ENCODE measurements around the gene LCMT1. TPM values are rescaled to one million over a fixed set of nuclear protein-coding genes. Genes with fewer than 3 reads are reported as not detected.
A peak's percentile ranks its signal among the peaks of the same experiment; 100 is the strongest.

LCMT1 gene
- total and polyA plus RNA-seq, 9 of the 15 experiments (the other 6 are each of a cell fraction or from before 2014, with no cell fraction given): 20.0 to 42.8 (median 32.3) TPM

DNA sequence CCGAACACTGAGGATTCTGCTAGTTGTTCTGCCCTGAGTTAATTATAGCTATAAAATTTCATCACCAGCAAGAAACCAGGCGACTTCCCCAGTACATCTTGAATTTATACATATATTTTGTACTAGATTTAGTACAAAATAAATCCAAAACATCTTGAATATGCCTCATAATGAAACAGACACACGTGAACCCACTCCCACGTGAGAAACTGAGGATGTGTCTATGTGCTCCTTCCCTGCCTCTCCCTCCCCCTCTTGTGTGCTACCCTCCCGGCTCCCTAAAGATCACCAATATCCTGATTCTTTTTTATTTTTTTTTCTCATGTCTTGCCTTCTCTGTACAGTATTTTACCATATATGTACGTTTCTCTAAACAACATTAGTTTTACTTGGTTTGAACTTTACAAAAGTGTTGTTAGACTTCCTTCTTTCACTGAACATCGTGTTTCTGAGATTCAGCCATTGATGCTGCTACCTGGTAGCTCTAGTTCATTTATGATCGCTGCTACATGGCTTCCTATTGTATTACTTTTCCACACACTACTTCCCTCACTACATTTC, 1.1 kb upstream of the LCMT1 start:
- ChIA-PET POLR2A (interaction anchor here (0.7 to 1.2 kb wide), 2 partner anchors 10 to 43 kb away, joined by 3 to 4 read pairs; no protein-coding TSS in a partner anchor), CTCF (ENCODE audit: low intra/inter-chr PET ratio) (no interaction called here)
- intact Hi-C loops (cut with micrococcal nuclease) (no loop called here), in situ Hi-C loops (cut with MboI) (no loop called here)
- peak overlapping the region; percentile 91 for H3K27ac ChIP-seq (ENCODE audit: extremely low read depth, low read depth, low read length)
- no peaks in the 10 kb centered on the region for H3K9me1 ChIP-seq (ENCODE audit: control insufficient read depth, insufficient read depth, low read length)
- FAIRE-seq: no peak
- no peaks in the 10 kb centered on the region for H3K9me3 ChIP-seq (replicated peaks; ENCODE audit: control insufficient read depth, insufficient read depth, low read depth, low read length)
- ATAC-seq: no peak
- H3K4me3 ChIP-seq: peak overlapping the region; percentile 76
- H3K36me3 ChIP-seq (ENCODE audit: control insufficient read depth, insufficient read depth, low read length): peaks cover 3% of the 10 kb centered on the region; the same call in 1 of the 3 replicates
- no peaks in the 10 kb centered on the region for H4K20me1 ChIP-seq (replicated peaks; ENCODE audit: control insufficient read depth, insufficient read depth, low read length)
- H3K27me3 ChIP-seq (ENCODE audit: control insufficient read depth in 2 of 2, insufficient read depth in 2 of 2, low read length in 2 of 2): no peaks in the 10 kb centered on the region
- peak overlapping the region; percentile 97 for H2AFZ ChIP-seq (ENCODE audit: low read depth, low read length)
- no TSS peak for BruUV-seq (replicated peaks)
- H3K4me1 ChIP-seq (replicated peaks in 1 of 2; ENCODE audit: control insufficient read depth in 2 of 2, insufficient read depth in 2 of 2, low read length in 2 of 2): peaks cover 17 to 25% of the 10 kb centered on the region in 2 experiments
- WGBS (ENCODE audit: insufficient coverage, low coverage, missing lambda C conversion rate): 5% methylated on average over 8 of the region's 8 CpGs
- peaks cover 35% of the 10 kb centered on the region for H3K79me2 ChIP-seq (ENCODE audit: control insufficient read depth, insufficient read depth, low read length)
- peak overlapping the region; percentile 89 for H3K4me2 ChIP-seq (ENCODE audit: insufficient read depth, low read length)
- H3K9ac ChIP-seq (ENCODE audit: insufficient read depth in 1 of 2, low read depth in 2 of 2, low read length in 2 of 2): peak overlapping the region in 1 of 2 experiments; percentile 93; a peak in 3 of 4 replicates
- peak in 1 of 4 experiments; percentile 42 for DNase-seq (ENCODE audit: extremely low read depth in 1 of 4, low spot score in 3 of 4)
- TF ChIP-seq, protein P1, sequence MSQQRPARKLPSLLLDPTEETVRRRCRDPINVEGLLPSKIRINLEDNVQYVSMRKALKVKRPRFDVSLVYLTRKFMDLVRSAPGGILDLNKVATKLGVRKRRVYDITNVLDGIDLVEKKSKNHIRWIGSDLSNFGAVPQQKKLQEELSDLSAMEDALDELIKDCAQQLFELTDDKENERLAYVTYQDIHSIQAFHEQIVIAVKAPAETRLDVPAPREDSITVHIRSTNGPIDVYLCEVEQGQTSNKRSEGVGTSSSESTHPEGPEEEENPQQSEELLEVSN (IDR thresholded peaks at IDR 0.05; ENCODE audit: borderline replicate concordance in 1 of 2, extremely low read depth in 1 of 2, insufficient read depth in 1 of 2, insufficient read length in 1 of 2, low read depth in 1 of 2, low read length in 1 of 2, poor library complexity in 1 of 2, severe bottlenecking in 1 of 2): peak in 1 of 2 experiments; percentile 3
- no peak for TF ChIP-seq NFIX (CRISPR knock-in tag; IDR thresholded peaks at IDR 0.05; ENCODE audit: low read depth)
- no peak for TF ChIP-seq PML (IDR thresholded peaks at IDR 0.05; ENCODE audit: low read length)
- TF ChIP-seq NFIC (IDR thresholded peaks at IDR 0.05): 0 out of 2 replicates have a peak, but pooled peaks have one; percentile 10
- TF ChIP-seq, protein P2, sequence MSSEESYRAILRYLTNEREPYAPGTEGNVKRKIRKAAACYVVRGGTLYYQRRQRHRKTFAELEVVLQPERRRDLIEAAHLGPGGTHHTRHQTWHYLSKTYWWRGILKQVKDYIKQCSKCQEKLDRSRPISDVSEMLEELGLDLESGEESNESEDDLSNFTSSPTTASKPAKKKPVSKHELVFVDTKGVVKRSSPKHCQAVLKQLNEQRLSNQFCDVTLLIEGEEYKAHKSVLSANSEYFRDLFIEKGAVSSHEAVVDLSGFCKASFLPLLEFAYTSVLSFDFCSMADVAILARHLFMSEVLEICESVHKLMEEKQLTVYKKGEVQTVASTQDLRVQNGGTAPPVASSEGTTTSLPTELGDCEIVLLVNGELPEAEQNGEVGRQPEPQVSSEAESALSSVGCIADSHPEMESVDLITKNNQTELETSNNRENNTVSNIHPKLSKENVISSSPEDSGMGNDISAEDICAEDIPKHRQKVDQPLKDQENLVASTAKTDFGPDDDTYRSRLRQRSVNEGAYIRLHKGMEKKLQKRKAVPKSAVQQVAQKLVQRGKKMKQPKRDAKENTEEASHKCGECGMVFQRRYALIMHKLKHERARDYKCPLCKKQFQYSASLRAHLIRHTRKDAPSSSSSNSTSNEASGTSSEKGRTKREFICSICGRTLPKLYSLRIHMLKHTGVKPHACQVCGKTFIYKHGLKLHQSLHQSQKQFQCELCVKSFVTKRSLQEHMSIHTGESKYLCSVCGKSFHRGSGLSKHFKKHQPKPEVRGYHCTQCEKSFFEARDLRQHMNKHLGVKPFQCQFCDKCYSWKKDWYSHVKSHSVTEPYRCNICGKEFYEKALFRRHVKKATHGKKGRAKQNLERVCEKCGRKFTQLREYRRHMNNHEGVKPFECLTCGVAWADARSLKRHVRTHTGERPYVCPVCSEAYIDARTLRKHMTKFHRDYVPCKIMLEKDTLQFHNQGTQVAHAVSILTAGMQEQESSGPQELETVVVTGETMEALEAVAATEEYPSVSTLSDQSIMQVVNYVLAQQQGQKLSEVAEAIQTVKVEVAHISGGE (CRISPR knock-in tag; IDR thresholded peaks at IDR 0.05): 0 out of 6 replicates have a peak, but pooled peaks of 1 of the 3 experiments have one; percentile 6
- TF ChIP-seq ELF2 (CRISPR knock-in tag; IDR thresholded peaks at IDR 0.05): no peak
- TF ChIP-seq, protein P3, sequence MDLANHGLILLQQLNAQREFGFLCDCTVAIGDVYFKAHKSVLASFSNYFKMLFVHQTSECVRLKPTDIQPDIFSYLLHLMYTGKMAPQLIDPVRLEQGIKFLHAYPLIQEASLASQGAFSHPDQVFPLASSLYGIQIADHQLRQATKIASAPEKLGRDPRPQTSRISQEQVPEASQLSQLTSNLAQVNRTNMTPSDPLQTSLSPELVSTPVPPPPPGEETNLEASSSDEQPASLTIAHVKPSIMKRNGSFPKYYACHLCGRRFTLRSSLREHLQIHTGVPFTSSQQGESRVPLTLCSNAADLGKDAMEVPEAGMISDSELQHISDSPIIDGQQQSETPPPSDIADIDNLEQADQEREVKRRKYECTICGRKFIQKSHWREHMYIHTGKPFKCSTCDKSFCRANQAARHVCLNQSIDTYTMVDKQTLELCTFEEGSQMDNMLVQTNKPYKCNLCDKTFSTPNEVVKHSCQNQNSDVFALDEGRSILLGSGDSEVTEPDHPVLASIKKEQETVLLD (IDR thresholded peaks at IDR 0.05): no peak
- TF ChIP-seq, protein P4, sequence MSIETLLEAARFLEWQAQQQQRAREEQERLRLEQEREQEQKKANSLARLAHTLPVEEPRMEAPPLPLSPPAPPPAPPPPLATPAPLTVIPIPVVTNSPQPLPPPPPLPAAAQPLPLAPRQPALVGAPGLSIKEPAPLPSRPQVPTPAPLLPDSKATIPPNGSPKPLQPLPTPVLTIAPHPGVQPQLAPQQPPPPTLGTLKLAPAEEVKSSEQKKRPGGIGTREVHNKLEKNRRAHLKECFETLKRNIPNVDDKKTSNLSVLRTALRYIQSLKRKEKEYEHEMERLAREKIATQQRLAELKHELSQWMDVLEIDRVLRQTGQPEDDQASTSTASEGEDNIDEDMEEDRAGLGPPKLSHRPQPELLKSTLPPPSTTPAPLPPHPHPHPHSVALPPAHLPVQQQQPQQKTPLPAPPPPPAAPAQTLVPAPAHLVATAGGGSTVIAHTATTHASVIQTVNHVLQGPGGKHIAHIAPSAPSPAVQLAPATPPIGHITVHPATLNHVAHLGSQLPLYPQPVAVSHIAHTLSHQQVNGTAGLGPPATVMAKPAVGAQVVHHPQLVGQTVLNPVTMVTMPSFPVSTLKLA (conservative IDR thresholded peaks at IDR 0.05): 0 out of 4 replicates have a peak, but pooled peaks have one; percentile 16 to 30
- no peak for TF ChIP-seq CAMTA2 (CRISPR knock-in tag; conservative IDR thresholded peaks at IDR 0.05)
- TF ChIP-seq SMAD2 (IDR thresholded peaks at IDR 0.05; ENCODE audit: low read depth, low read length): no peak
- TF ChIP-seq, protein P5, sequence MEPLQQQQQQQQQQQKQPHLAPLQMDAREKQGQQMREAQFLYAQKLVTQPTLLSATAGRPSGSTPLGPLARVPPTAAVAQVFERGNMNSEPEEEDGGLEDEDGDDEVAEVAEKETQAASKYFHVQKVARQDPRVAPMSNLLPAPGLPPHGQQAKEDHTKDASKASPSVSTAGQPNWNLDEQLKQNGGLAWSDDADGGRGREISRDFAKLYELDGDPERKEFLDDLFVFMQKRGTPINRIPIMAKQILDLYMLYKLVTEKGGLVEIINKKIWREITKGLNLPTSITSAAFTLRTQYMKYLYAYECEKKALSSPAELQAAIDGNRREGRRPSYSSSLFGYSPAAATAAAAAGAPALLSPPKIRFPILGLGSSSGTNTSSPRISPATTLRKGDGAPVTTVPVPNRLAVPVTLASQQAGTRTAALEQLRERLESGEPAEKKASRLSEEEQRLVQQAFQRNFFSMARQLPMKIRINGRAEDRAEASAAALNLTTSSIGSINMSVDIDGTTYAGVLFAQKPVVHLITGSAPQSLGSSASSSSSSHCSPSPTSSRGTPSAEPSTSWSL (CRISPR knock-in tag; IDR thresholded peaks at IDR 0.05; ENCODE audit: borderline replicate concordance): no peak

Measured in K562 (cell line).